ENCODE data around the gene ZNF860.
A peak's percentile ranks its signal among the peaks of the same experiment; 100 is the strongest.

Gene ZNF860

GRCh38 chr3:31981206-31982181 is at the start of gene ZNF860, which contains the start of gene OSBPL10:
TSS of gene ZNF860 (plus strand) at chr3:31981750. CDS start at chr3:31989080, 7,330 bp downstream.
TSS of gene OSBPL10 (minus strand) at chr3:31981262. CDS start at chr3:31981179, 83 bp downstream.
- Histone ChIP-seq H3K27ac (peak within 1 kb of the TSS; percentile 69 to 97 (median 87)), H3K4me3 (peak within 1 kb of the TSS; percentile 62 to 85 (median 70))

- H3K4me3 ChIP-seq: no peak overlapping the region
- no peak overlapping the region for H3K27ac ChIP-seq
Measured at GRCh38 chr3:31932990-31933389, 48.6 kb upstream of the ZNF860 start.

DNA sequence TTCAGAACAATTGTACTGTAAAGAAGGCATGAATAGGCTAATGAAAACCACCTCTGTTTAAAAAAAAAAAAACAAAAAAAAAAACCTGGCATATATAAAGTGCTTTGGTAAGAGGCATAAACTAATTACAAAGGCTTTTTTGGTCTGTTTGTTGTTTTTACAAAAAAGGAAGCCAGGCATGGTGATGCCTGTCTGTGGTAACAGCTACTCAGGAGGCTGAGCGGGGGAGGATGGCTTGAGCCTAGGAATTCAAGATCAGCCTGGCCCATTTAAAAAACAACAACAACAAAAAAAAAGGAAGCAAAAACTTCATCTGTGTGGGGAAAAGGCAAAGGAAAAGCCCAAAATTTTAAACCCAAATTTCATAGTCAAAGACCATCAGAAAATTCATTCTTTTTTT is 47.5 kb upstream of the ZNF860 start:
- peak overlapping the region in 4 of 21 experiments; percentile 7 to 30 (median 20) for H3K27ac ChIP-seq

GRCh38 chr3:31934866-31935265 is 46.7 kb upstream of the ZNF860 start:
- Histone ChIP-seq H3K4me3 (no peak overlapping the region), H3K27ac (peak overlapping the region in 7 of 21 experiments; percentile 7 to 35 (median 14))

More for the DNA sequence above, 47.5 kb upstream of the ZNF860 start:
- no peak overlapping the region for H3K4me3 ChIP-seq

- H3K4me3 ChIP-seq: no peak overlapping the region
- peak overlapping the region in 2 of 21 experiments; percentile 26 to 42 for H3K27ac ChIP-seq
Measured at GRCh38 chr3:31936420-31937060, 45.0 kb upstream of the ZNF860 start.

DNA sequence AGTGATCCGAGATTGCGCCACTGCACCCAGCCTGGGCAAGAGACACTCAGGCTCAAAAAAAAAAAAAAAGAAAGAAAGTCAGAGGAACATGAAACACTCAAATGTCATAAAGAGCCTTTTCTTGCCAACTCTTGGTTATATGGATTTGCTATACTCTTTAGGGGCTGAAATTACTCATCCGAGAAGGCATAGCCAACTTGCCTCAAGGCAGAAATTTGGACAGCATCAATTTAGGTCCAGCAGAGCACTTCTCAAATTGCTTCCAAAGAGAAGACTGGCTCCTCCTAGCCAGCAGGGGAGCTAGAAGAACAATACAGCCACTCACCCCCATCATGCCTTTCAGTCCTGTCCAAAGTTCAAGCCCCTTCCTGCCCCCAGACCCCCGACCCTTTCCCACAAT is 44.3 kb upstream of the ZNF860 start:
- Histone ChIP-seq H3K27ac (peak overlapping the region in 1 of 21 experiments; percentile 26), H3K4me3 (no peak overlapping the region)

DNA sequence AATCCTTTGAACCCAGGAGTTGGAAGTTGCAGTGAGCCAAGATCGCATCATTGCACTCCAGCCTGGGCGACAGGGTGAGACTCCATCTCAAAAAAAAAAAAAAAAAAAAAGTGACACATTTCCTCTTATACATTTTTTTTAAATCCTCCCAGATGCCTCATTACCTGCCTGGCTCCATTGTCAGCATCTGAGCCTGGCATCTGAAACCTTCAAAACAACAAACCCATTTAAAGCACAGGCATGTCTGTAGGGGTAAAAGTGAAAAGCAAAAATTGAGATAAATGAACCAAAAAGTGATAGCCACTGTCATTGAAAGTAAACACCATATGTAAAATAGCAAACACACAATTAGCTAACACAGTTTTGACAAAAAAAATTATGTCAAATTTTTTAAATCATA is 39.1 kb upstream of the ZNF860 start:
- H3K4me3 ChIP-seq: no peak overlapping the region
- H3K27ac ChIP-seq: no peak overlapping the region

GRCh38 chr3:31943041-31943440 is 38.5 kb upstream of the ZNF860 start:
- Histone ChIP-seq H3K4me3 (no peak overlapping the region), H3K27ac (no peak overlapping the region)

- peak overlapping the region in 9 of 21 experiments; percentile 4 to 63 (median 49) for H3K27ac ChIP-seq
- H3K4me3 ChIP-seq: no peak overlapping the region
Measured at GRCh38 chr3:31945738-31946052, 35.9 kb upstream of the ZNF860 start.

DNA sequence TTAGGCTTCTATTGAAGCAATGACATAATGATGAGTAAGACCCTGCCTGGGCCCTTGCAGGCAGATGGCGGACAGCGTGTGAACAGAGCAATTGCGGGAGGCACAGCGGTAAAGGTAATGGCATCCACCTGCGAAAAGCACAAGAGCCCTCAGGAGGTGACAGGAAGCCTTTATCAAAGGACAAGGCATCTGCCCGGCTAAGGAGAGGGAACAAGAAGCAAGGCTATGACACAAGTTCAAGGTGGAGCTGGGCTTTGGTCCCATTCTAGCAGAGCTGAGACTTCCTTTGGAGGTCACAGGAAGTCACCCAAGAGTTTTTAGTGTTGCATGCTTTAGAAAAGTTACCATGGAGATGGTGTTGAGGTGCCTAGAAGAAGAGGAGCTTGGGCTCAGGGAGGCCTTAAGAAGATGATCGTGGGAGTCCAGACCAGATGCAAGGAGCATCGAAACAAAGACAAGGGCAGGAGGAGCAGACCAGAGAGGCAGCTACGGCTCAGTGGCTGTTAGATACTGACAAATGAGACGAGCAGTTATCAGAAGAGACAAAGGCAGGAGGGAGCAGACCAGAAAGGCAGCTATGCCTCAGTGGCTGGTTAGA is 35.0 kb upstream of the ZNF860 start:
- Histone ChIP-seq H3K27ac (peak overlapping the region in 1 of 21 experiments; percentile 54), H3K4me3 (no peak overlapping the region)

GRCh38 chr3:31947162-31947561 is 34.4 kb upstream of the ZNF860 start:
- H3K4me3 ChIP-seq: no peak overlapping the region
- peak overlapping the region in 2 of 21 experiments; percentile 18 to 54 for H3K27ac ChIP-seq

GRCh38 chr3:31947671-31948091 is 33.9 kb upstream of the ZNF860 start:
- Histone ChIP-seq H3K27ac (peak overlapping the region in 2 of 21 experiments; percentile 18 to 54), H3K4me3 (no peak overlapping the region)

DNA sequence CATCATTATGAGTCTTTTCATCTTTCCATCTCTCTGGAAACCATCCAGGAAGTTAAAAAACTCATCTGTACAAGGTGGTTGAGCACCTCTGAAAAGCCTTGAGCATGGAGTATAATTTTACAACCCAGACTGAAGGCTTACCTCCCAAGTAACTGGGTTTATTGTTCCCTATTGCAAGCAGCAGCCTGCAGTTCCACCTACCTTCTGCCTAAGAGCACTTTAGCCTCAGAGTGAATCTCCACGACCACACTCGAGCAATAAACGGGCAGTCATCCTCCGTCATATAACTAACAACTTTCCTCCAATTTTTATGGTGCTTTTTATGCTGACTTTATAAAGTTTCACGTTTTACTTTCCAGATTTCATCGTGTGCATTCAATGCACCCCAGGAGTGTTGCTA is 33.3 kb upstream of the ZNF860 start:
- H3K27ac ChIP-seq: peak overlapping the region in 3 of 21 experiments; percentile 5 to 54 (median 18)
- H3K4me3 ChIP-seq: no peak overlapping the region

- no peak overlapping the region for H3K4me3 ChIP-seq
- H3K27ac ChIP-seq: no peak overlapping the region
Measured at GRCh38 chr3:31952205-31952604, 29.3 kb upstream of the ZNF860 start.

GRCh38 chr3:31953091-31953490 is 28.5 kb upstream of the ZNF860 start:
- H3K27ac ChIP-seq: peak overlapping the region in 1 of 21 experiments; percentile 7

DNA sequence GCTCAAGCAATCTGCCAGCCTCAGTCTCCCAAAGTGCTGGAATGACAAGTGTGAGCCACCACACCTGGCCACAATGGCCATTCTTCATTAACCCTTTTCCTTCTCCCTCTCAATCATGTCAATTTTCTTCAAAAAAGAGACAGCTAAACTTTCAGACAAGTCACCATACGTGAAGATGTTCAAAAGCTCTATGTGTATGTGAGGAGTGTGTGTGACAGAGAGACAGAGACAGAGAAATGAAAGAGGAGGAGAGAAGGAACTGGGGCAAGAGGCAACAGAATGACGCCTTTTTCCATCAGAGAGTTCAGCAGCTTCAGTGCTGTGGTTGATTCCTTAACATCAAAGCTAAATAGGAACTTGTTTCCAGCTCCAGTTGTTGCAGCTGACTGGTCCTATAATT is 27.9 kb upstream of the ZNF860 start:
- H3K4me3 ChIP-seq: no peak overlapping the region
- H3K27ac ChIP-seq: peak overlapping the region in 1 of 21 experiments; percentile 7

More at GRCh38 chr3:31953091-31953490, 28.5 kb upstream of the ZNF860 start:
- no peak overlapping the region for H3K4me3 ChIP-seq

GRCh38 chr3:31955581-31955980 is 26.0 kb upstream of the ZNF860 start:
- Histone ChIP-seq H3K4me3 (no peak overlapping the region), H3K27ac (no peak overlapping the region)

- H3K4me3 ChIP-seq: no peak overlapping the region
- peak overlapping the region in 2 of 21 experiments; percentile 4 to 82 for H3K27ac ChIP-seq
Measured at GRCh38 chr3:31957106-31957505, 24.4 kb upstream of the ZNF860 start.

DNA sequence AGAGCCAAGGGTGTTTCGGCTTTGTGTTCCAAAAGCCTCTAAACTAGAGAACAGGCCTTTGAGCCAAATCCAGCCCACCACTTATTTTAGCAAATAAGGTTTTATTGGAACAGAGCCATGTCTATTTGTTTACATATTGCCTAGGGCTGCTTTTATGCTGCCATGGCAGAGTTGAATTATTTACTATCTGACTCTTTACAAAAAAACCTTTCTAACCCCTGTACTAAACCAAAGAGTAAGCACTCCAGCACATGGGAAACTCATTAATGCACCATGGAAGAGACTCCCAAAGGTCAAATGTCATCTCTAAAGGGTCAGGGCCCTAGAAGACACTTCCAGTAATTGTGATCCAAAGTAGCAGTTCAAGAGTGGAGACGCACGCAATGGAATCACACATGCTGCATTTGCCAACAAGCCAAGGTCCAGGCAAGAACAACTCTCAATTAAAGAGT is 22.8 kb upstream of the ZNF860 start:
- H3K27ac ChIP-seq: peak overlapping the region in 9 of 21 experiments; percentile 37 to 89 (median 75)
- no peak overlapping the region for H3K4me3 ChIP-seq

DNA sequence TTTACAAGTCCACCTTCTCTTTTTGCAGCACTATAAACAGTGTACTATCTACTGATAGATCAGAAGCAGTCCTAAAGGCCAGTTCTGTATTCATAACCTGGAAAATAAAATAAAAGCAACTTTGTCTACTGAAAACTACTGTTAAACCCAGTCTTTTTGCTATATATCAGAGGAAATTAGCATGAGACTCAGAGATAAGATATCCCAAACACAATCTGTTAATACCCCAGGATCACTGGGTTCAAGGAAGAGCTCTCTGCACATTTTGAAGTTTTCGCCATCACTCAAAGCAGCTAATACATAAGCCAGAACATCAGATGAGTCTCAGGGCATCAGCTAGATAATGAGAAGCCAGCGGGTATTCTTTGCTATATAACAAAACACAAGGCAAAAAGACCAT is 22.3 kb upstream of the ZNF860 start:
- H3K4me3 ChIP-seq: peak overlapping the region in 1 of 7 experiments; percentile 7
- H3K27ac ChIP-seq: peak overlapping the region in 11 of 21 experiments; percentile 51 to 89 (median 75)
